Ovary (tissue), 9 donors: ENCODE data around the gene F7. TPM values are rescaled to one million over a fixed set of nuclear protein-coding genes. Genes with fewer than 3 reads are reported as not detected.
"Not testable (repeated sequence)": the region's sequence is repeated elsewhere in the genome, so short reads cannot be mapped to it uniquely, and the experiment has no call there.

Source experiments
- DNase-seq, 5 donors: peaks; one replicate each; pipeline ENCODE4 v3.0.0-alpha.2; 2019 to 2020
- H3K27ac ChIP-seq, 2 donors: fragments of 200-600 bp; one replicate each; pipeline versions ENCODE4 v1.5.1 to v1.8.0; 2019 to 2022
- H3K27me3 ChIP-seq: fragments of 200-600 bp; one replicate; pipeline ENCODE4 v1.8.0; 2022
- H3K36me3 ChIP-seq: fragments of 200-600 bp; sonication (generic); one replicate; pipeline ENCODE4 v1.5.1; 2019
- H3K4me1 ChIP-seq: one replicate; pipeline ENCODE4 v1.8.1; 2013; ENCODE audit warnings: mild to moderate bottlenecking, moderate library complexity; ENCODE audit not compliant: insufficient read depth
- H3K4me3 ChIP-seq: fragments of 200-600 bp; sonication (generic); one replicate; pipeline ENCODE4 v1.5.1; 2017
- H3K9me3 ChIP-seq, 2 donors: fragments of 200-600 bp in 1 of 2; sonication (generic) in 1 of 2; one replicate each; pipeline versions ENCODE4 v1.5.1 to v1.8.1; 2013 to 2019; ENCODE audit warnings: mild to moderate bottlenecking in 1 of 2, moderate library complexity in 1 of 2
- CTCF ChIP-seq, 3 donors: fragments of 450-650 bp in 2 of 3; fragments of 200-600 bp in 1 of 3; IDR thresholded peaks; one replicate each; pipeline versions ENCODE4 v1.5.1 to v1.8.0; 2016 to 2022; ENCODE audit warnings: antibody characterized with exemption in 3 of 3, mild to moderate bottlenecking in 1 of 3
- EP300 ChIP-seq: sonication (generic); formaldehyde crosslinking; IDR thresholded peaks from one replicate; pipeline ENCODE4 v1.6.1; 2017; ENCODE audit warnings: antibody characterized with exemption
- POLR2A ChIP-seq: fragments of 450-650 bp; IDR thresholded peaks from one replicate; pipeline ENCODE4 v1.6.1; 2017; ENCODE audit warnings: antibody characterized with exemption, mild to moderate bottlenecking, moderate library complexity
- WGBS, 3 donors: extraction: QIAGEN DNeasy Blood & Tissue Kit in 1 of 3; methylation state at CpG; one replicate each; pipeline versions ENCODE4 v1.1.5 to v1.1.7; 2013 to 2017; 5-methylcytosine and 5-hydroxymethylcytosine counted together
- intact Hi-C, 4 donors: fragments of 100-400 bp; cut with DNase I; formaldehyde crosslinking; loops; one replicate each; pipeline versions ENCODE4 v1.11.0 to v1.15.1; 2022 to 2023
- polyA plus RNA-seq, 2 donors: library from polyadenylated mRNA; stranded (reverse); fragments of 200-250 nt in 1 of 2; fragments of 350-450 nt in 1 of 2; fragmentation: Illumina TruSeq in 1 of 2; extraction: RNeasy Lipid Tissue Mini Kit (QIAGEN cat#74804) in 1 of 2; gene quantifications; one replicate each; pipeline ENCODE4 v1.2.3, GENCODE V29; 2013 to 2014
- total RNA-seq, 7 donors: library from RNA; depleted of rRNA in 2 of 7; stranded (reverse); fragments of >200 nt in 2 of 7; fragmentation: NEBNext Ultra II Directional in 3 of 7; extraction: Animal tissue kit (Norgen Biotek cat#: 25700) in 3 of 7; gene quantifications; one replicate each; pipeline versions ENCODE4 v1.1.0 to v1.2.4, GENCODE V29; 2016 to 2023
- donor health status: DM: no; HTN: no; CAD: no; lungs with moderate emphysema.
- donor health status: DM: no; HTN: no; CAD: no.
- donor health status: Bipolar disorder and iron deficiency.
- donor health status: DM: yes; HTN: yes; CAD: no.
- donor health status: DM: no; HTN: no; CAD: no.
- donor health status: DM: yes; HTN: yes; CAD: no.

Gene F7
- total and polyA plus RNA-seq, 9 donors = 0.11 to 2.1 (median 0.35) TPM; not detected in 2

GRCh38 chr13:113077566-113077952 lies 28.0 kb upstream of the F7 start:
- H3K36me3 ChIP-seq = no peaks in the 10 kb centered on the region
- no peaks in the 10 kb centered on the region for H3K27me3 ChIP-seq
- no peaks in the 10 kb centered on the region for H3K4me1 ChIP-seq
- H3K27ac ChIP-seq = no peak overlapping the region
- intact Hi-C loops = no loop called here
- no peak for DNase-seq
- no peaks in the 10 kb centered on the region for H3K9me3 ChIP-seq
- H3K4me3 ChIP-seq = no peak overlapping the region
- 84 to 92% (median 91%) methylated on average over 20 of the region's 20 CpGs for WGBS, 3 donors
- TF ChIP-seq EP300 (no peak), CTCF (IDR thresholded peaks at IDR 0.05) (no peak), POLR2A (no peak)

DNA sequence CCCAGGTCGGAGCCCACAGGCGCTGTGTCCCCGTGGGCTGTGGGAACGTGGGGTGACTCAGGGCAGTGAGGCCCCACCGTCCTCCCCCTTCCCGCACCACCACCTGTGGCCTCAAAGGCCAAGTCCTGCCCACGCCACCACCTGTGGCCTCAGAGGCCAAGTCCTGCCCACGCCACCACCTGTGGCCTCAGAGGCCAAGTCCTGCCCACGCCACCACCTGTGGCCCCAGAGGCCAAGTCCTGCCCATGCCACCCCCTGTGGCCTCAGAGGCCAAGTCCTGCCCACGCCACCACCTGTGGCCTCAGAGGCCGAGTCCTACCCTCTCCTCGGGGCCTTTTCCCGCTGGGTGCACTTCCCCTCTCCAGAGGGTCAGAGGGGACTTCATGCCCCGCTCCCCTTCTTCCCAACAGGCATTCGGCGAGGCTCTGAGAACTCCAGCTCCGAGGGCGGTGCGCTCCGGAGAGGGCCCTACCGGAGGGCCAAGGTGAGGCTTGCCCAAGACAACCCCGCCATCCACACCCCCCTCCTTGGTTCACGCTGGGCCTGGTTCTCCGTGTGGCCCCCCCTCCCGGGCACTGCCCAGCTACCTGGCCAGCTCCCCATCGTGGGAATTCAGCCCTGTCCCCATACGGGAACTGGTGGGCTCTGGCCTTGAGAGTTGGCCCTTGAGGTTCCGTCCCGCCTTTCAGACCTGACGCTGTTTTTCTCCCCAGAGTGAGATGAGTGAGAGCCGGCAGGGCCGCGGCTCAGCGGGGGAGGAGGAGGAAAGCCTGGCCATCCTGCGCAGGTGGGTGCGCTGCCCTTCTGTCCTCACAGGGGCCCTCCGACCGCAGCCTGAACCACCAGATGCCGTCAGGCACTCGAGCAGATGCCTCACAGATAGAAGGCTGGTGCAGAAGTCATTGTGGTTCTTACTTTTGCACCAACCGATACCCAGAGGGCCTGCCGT lies 27.4 kb upstream of the F7 start:
- H3K27me3 ChIP-seq = no peaks in the 10 kb centered on the region
- no peaks in the 10 kb centered on the region for H3K36me3 ChIP-seq
- no peak for DNase-seq
- H3K9me3 ChIP-seq = no peaks in the 10 kb centered on the region
- H3K4me1 ChIP-seq = no peaks in the 10 kb centered on the region
- H3K4me3 ChIP-seq = no peak overlapping the region
- intact Hi-C loops = no loop called here
- WGBS, 3 donors = 91 to 93% (median 92%) methylated on average over 40 to 42 of the region's 42 CpGs
- no peak for TF ChIP-seq POLR2A
- no peak for TF ChIP-seq EP300
- TF ChIP-seq CTCF (IDR thresholded peaks at IDR 0.05) = no peak
- H3K27ac ChIP-seq = no peak overlapping the region

- no peak for DNase-seq
- Histone ChIP-seq H3K27me3 (no peaks in the 10 kb centered on the region), H3K4me3 (no peak overlapping the region), H3K9me3 (no peaks in the 10 kb centered on the region), H3K36me3 (no peaks in the 10 kb centered on the region), H3K27ac (no peak overlapping the region), H3K4me1 (no peaks in the 10 kb centered on the region)
- WGBS, 3 donors = 39 to 50% (median 46%) methylated on average over 27 of the region's 27 CpGs
- intact Hi-C loops = no loop called here
- TF ChIP-seq EP300 (no peak), POLR2A (no peak), CTCF (IDR thresholded peaks at IDR 0.05) (no peak)
These were observed 26.4 kb upstream of the F7 start for GRCh38 chr13:113078902-113079780.

GRCh38 chr13:113079781-113080080 lies 25.9 kb upstream of the F7 start:
- WGBS, 3 donors = 12 to 19% (median 18%) methylated on average over 6 to 9 of the region's 9 CpGs
- H3K4me3 ChIP-seq, intact Hi-C loops, H3K36me3 ChIP-seq, DNase-seq, H3K9me3 ChIP-seq, H3K27ac ChIP-seq, H3K27me3 ChIP-seq, H3K4me1 ChIP-seq: not testable (repeated sequence)
